ENCODE measurements around the gene TOMM70.

DNA sequence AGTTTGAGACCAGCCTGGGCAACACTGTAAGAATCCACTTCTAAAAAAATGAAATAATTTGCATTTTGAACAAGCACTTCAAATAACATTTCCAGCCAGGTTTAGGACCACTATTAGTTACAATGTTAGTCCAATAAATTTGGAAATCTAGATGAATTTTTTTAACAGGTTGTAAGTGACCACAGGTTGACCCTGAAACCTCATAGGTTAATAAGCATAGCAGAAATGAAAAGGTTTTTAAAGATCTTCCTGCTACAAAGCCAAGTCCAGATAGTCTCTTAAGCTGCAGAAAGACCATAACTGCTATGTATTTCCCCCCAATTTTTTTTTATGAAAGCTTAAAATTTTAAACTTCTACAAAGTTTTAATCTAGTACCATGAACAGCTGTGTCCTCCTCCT is 67.8 kb downstream of the TOMM70 start:
- TF ChIP-seq EZH2 (IDR thresholded peaks at IDR 0.05; ENCODE audit: low read length), result no peak
- TF ChIP-seq, protein P1, sequence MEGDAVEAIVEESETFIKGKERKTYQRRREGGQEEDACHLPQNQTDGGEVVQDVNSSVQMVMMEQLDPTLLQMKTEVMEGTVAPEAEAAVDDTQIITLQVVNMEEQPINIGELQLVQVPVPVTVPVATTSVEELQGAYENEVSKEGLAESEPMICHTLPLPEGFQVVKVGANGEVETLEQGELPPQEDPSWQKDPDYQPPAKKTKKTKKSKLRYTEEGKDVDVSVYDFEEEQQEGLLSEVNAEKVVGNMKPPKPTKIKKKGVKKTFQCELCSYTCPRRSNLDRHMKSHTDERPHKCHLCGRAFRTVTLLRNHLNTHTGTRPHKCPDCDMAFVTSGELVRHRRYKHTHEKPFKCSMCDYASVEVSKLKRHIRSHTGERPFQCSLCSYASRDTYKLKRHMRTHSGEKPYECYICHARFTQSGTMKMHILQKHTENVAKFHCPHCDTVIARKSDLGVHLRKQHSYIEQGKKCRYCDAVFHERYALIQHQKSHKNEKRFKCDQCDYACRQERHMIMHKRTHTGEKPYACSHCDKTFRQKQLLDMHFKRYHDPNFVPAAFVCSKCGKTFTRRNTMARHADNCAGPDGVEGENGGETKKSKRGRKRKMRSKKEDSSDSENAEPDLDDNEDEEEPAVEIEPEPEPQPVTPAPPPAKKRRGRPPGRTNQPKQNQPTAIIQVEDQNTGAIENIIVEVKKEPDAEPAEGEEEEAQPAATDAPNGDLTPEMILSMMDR (optimal IDR thresholded peaks at IDR 0.05 in 1 of 3, IDR thresholded peaks at IDR 0.05 in 1 of 3, conservative IDR thresholded peaks at IDR 0.05 in 1 of 3; ENCODE audit: extremely low read depth in 1 of 3, insufficient read depth in 2 of 3, low read length in 3 of 3), result no peak
